PFSK-1 (cell line): ENCODE data around the gene MYH13. TPM values are rescaled to one million over a fixed set of nuclear protein-coding genes. Genes with fewer than 3 reads are reported as not detected.

Experiments used
- FOXP2 ChIP-seq: optimal IDR thresholded peaks from 2 replicates; pipeline ENCODE3; 2011; ENCODE audit warnings: borderline replicate concordance, control low read depth, inconsistent platforms; ENCODE audit not compliant: insufficient read depth; ENCODE audit errors: extremely low read length, extremely low read depth
- POLR2AphosphoS5 ChIP-seq: IDR thresholded peaks from 2 replicates; pipeline ENCODE4 v1.6.1; 2012; ENCODE audit warnings: low read depth, mild to moderate bottlenecking, control low read depth, low read length, moderate library complexity
- REST ChIP-seq, 2 experiments: IDR thresholded peaks; 2 replicates each; pipeline versions ENCODE4 v1.6.1 to v1.8.0; 2011 to 2012; ENCODE audit warnings: low read depth in 2 of 2, low read length in 2 of 2, control low read depth in 1 of 2, inconsistent platforms in 1 of 2, mild to moderate bottlenecking in 1 of 2, moderate library complexity in 1 of 2; ENCODE audit not compliant: insufficient read depth in 1 of 2
- SIN3A ChIP-seq: IDR thresholded peaks from 2 replicates; pipeline ENCODE4 v1.6.1; 2012; ENCODE audit warnings: mild to moderate bottlenecking, low read length, moderate library complexity, borderline replicate concordance; ENCODE audit not compliant: insufficient read depth
- TAF1 ChIP-seq: IDR thresholded peaks from 2 replicates; pipeline ENCODE4 v1.6.1; 2012; ENCODE audit warnings: low read length, control low read depth, borderline replicate concordance; ENCODE audit not compliant: insufficient read depth
- polyA plus RNA-seq: library from polyadenylated mRNA; unstranded; fragments of >200 nt; gene quantifications from one replicate; pipeline ENCODE4 v1.2.1, GENCODE V29; 2012; ENCODE audit warnings: low read depth, missing spikeins; ENCODE audit not compliant: insufficient read length

Gene MYH13
- polyA plus RNA-seq: 0.16 TPM

GRCh38 chr17:10372906-10373305 is at the start of gene MYH13:
Gene MYH13 (minus strand): TSS chr17:10373006. CDS start chr17:10364530, 8,476 bp downstream.
- TF ChIP-seq TAF1: no peak
- TF ChIP-seq SIN3A: no peak
- no peak for TF ChIP-seq FOXP2
- no peak for TF ChIP-seq POLR2AphosphoS5
- TF ChIP-seq REST (IDR thresholded peaks at IDR 0.05; ENCODE audit: insufficient read depth in 1 of 2, low read depth in 2 of 2, low read length in 2 of 2): no peak

GRCh38 chr17:10421900-10422542 is 49.2 kb upstream of the MYH13 start, which contains the start of gene MYH8:
Gene MYH8 (minus strand): TSS chr17:10421950. CDS start chr17:10420227, 1,723 bp downstream.
- TF ChIP-seq REST (IDR thresholded peaks at IDR 0.05; ENCODE audit: insufficient read depth in 1 of 2, low read depth in 2 of 2, low read length in 2 of 2): no peak
- TF ChIP-seq TAF1: no peak
- TF ChIP-seq SIN3A: no peak

- TF ChIP-seq TAF1 (no peak), POLR2AphosphoS5 (no peak), REST (IDR thresholded peaks at IDR 0.05; ENCODE audit: insufficient read depth in 1 of 2, low read depth in 2 of 2, low read length in 2 of 2) (no peak), SIN3A (no peak), FOXP2 (no peak)
Measured at GRCh38 chr17:10421211-10421610, 48.4 kb upstream of the MYH13 start.

GRCh38 chr17:10420811-10421210 is 48.0 kb upstream of the MYH13 start:
- TF ChIP-seq REST (IDR thresholded peaks at IDR 0.05; ENCODE audit: insufficient read depth in 1 of 2, low read depth in 2 of 2, low read length in 2 of 2) (no peak), FOXP2 (no peak), TAF1 (no peak), POLR2AphosphoS5 (no peak), SIN3A (no peak)

GRCh38 chr17:10417431-10417830 is 44.6 kb upstream of the MYH13 start:
- TF ChIP-seq REST (IDR thresholded peaks at IDR 0.05; ENCODE audit: insufficient read depth in 1 of 2, low read depth in 2 of 2, low read length in 2 of 2): no peak
- TF ChIP-seq TAF1: no peak
- no peak for TF ChIP-seq FOXP2
- no peak for TF ChIP-seq POLR2AphosphoS5
- TF ChIP-seq SIN3A: no peak
